Activated CD4-positive, alpha-beta T cell treated with anti-CD3 and anti-CD28 coated beads for 48 hours (primary cell): ENCODE measurements around the gene LTB4R2.
"Not testable (repeated sequence)": the region's sequence is repeated elsewhere in the genome, so short reads cannot be mapped to it uniquely, and the experiment has no call there.

Experiments used
- DNase-seq: peaks from one replicate; pipeline ENCODE4 v3.0.0-alpha.2; 2020

The LTB4R2 gene

GRCh38 chr14:24340606-24341005 is 30.7 kb downstream of the LTB4R2 start:
- no peak for DNase-seq

GRCh38 chr14:24342889-24343288 is 32.9 kb downstream of the LTB4R2 start:
- no peak for DNase-seq

GRCh38 chr14:24343795-24344660 is 34.1 kb downstream of the LTB4R2 start:
- DNase-seq: no peak

GRCh38 chr14:24347134-24347533 is 37.2 kb downstream of the LTB4R2 start:
- DNase-seq: no peak

GRCh38 chr14:24348186-24348585 is 38.2 kb downstream of the LTB4R2 start:
- no peak for DNase-seq

GRCh38 chr14:24349742-24350141 is 39.8 kb downstream of the LTB4R2 start:
- no peak for DNase-seq

GRCh38 chr14:24351517-24351916 is 41.6 kb downstream of the LTB4R2 start:
- no peak for DNase-seq

GRCh38 chr14:24353559-24354481 is 43.9 kb downstream of the LTB4R2 start:
- DNase-seq: no peak

GRCh38 chr14:24354482-24354825 is 44.5 kb downstream of the LTB4R2 start:
- not testable (repeated sequence) for DNase-seq

- no peak for DNase-seq
These were observed 45.1 kb downstream of the LTB4R2 start for GRCh38 chr14:24355009-24355408.

GRCh38 chr14:24356208-24356607 is 46.3 kb downstream of the LTB4R2 start:
- DNase-seq: no peak

- no peak for DNase-seq
These were observed 50.3 kb downstream of the LTB4R2 start for GRCh38 chr14:24360281-24360680.

GRCh38 chr14:24361326-24361725 is 51.4 kb downstream of the LTB4R2 start:
- DNase-seq: no peak
